DMS53 treated with DMSO at 0.1 percent for 48 hours (cell line): ENCODE data around the gene MYL5.
A peak's percentile ranks its signal among the peaks of the same experiment; 100 is the strongest.
"Not testable (repeated sequence)": the region's sequence is repeated elsewhere in the genome, so short reads cannot be mapped to it uniquely, and the experiment has no call there.

Experiments
- DNase-seq: peaks from one replicate; lab custom pipeline; 2025; ENCODE audit not compliant: unreplicated experiment; lab: John Stamatoyannopoulos, UW

MYL5 gene

GRCh38 chr4:656436-657337 lies 17.7 kb upstream of the MYL5 start:
- no peak for DNase-seq

DNA sequence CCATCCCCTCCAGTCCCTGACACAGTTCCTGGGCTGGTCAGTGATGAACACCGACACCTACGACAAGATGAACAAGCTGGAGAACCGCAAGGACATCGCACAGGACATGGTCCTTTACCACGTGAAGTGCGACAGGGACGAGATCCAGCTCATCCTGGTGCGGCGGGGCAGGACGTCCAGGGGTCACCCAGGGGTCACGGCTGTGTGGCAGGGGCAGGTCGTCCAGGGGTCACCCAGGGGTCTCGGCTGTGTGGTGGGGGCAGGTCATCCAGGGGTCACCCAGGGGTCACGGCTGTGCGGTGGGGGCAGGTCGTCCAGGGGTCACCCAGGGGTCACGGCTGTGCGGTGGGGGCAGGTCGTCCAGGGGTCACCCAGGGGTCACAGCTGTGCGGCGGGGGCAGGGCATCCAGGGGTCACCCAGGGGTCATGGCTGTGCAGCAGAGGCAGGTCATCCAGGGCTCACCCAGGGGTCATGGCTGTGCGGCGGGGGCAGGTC lies 17.0 kb upstream of the MYL5 start:
- DNase-seq, result no peak

- no peak for DNase-seq
Measured at GRCh38 chr4:657834-658667, 16.3 kb upstream of the MYL5 start.

- no peak for DNase-seq
Measured at GRCh38 chr4:658681-659667, 15.4 kb upstream of the MYL5 start.

- no peak for DNase-seq
Measured at GRCh38 chr4:659851-660250, 14.5 kb upstream of the MYL5 start.

GRCh38 chr4:660401-660800 lies 13.9 kb upstream of the MYL5 start:
- no peak for DNase-seq

DNA sequence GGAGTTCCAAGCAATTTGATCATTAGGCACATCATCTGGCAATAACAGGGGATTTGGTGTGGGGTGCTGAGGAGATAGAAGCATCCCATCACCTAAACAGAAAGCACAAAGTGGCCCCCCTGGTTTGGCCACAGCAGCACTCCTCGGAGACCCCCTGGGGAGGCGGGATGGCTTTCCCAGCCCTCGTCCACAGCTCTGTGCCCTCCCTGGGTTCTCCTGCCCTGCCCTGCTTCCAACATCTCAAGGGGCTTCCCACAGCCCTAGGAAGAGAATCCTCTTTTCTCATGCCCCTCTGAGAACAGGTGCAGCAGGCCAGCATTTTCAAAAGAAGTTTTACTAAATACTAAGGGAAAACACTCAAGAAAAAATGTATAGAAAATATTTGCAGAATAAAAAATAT lies 13.1 kb upstream of the MYL5 start:
- no peak for DNase-seq

- DNase-seq, result no peak
Measured at GRCh38 chr4:661881-662761, 12.2 kb upstream of the MYL5 start.

DNA sequence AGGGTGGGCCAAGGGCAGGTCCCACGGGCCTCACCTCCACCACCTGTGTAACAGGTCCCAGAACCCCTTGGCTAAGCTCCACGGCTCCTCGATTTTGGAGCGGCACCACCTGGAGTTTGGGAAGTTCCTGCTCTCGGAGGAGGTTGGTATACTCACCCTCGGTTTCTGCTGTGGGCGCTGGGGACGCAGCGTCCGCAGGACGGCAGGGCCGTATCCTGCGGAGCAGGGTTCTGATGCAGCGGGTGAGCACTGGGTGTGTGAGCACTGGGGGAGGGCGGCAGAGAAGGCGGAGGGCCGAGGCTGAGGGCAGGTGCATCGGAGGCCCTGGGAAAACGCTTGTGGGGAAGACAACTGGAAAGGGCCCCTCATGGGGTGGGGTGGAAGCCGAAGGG lies 11.3 kb upstream of the MYL5 start:
- DNase-seq, result peak; percentile 82

GRCh38 chr4:663438-664428 lies 10.6 kb upstream of the MYL5 start:
- peak; percentile 90 for DNase-seq

DNA sequence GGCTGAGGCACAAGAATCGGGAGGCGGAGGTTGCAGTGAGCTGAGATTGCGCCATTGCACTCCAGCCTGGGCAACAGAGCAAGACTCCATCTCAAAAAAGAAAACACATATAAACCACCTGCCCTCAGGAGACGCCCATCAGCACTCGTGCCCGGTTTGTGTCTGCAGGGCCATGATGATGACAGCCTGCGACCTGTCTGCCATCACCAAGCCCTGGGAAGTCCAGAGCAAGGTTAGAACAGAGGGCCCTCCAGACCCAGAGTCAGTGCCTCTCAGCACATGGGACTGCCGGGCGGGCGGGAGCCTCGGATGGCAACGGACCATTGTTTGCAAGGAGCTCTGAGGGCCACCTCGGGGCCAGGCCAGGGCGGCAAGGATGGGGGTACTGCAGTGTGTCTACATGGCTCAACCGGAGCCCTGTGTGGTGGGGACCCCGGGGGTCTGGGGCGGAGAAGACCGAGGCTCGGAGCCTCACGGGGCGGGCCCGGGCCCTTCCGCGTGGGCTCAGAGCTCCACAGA lies 9.6 kb upstream of the MYL5 start:
- DNase-seq, result no peak

DNA sequence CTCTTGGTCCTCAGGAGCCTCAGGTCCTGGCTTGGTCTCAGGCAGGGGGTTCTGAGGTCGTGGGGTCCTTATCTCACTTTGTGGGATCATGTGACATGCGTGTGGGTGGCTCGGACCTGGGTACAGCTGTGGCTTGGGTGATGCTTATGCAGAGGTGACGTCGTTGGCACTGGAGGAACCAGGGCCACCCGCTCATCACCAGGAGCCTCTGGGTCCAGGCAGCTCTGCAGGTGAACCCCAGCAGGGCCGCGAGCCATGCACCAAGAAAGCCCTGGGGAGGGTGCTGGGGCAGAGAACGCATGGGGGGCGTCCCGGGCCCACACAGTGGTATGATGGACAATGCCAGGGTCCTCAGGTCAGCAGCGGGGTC lies 9.0 kb upstream of the MYL5 start:
- DNase-seq, result no peak

DNA sequence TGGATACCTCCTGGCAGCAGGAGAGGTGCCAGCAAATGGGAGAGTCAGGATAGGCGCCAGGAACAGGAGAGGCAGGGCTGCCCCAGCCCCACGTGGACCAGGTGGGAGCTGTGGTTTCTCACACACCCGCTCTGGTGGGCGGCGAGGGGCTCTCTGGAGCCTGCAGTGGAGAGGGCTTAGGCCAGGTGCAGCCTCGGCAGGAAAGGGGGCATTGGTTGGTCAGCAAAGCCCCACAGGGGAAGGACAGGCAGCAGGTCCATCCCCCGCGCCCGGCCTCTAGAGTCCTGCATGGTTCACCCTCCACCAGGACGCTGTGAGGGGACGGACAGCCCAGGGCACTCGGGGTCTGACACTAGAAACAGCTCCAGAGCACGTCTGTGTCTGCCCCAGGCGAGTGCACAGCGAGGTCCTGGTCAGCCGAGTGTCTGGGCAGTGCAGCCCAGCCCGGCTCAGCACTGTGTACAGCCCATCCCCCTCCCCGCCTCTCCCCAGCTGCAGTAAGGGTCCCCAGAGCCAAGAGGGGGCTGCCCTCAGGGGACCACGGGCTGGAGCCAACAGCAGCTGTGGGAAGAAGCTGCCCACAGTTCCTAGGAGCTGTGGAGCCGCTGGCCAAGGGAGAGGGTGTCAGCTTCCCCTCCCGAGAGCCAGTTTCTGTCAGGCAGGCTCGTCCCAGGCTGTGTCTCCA lies 8.4 kb upstream of the MYL5 start:
- DNase-seq, result no peak

DNA sequence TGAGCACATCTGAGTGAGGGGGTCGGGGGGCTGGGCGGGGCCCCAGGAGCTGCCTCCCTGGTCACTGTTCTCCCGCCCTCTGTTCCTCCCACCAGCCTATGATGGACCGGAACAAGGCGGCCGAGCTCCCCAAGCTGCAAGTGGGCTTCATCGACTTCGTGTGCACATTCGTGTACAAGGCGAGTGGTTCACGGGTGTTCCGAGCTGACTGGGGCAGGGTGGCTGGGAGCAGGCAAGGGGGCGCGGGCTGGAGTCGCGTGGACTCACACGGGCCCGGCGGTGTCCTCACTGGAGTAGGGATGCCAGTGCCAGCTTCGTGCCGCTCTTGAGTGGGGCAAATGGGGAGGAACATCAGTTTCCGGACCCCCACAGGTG lies 7.9 kb upstream of the MYL5 start:
- no peak for DNase-seq

- DNase-seq, result no peak
Measured at GRCh38 chr4:666822-667544, 7.4 kb upstream of the MYL5 start.

GRCh38 chr4:667545-667925 lies 6.8 kb upstream of the MYL5 start:
- no peak for DNase-seq

GRCh38 chr4:668219-668618 lies 6.1 kb upstream of the MYL5 start:
- not testable (repeated sequence) for DNase-seq
